ENCODE data around the gene MACROD2. TPM values are rescaled to one million over a fixed set of nuclear protein-coding genes. Genes with fewer than 3 reads are reported as not detected.

MACROD2 gene
- total and polyA plus RNA-seq, 8 donors = 0.78 to 31.3 (median 10.9) TPM; not detected in 1

GRCh38 chr20:15146948-15147347 is 1151.6 kb downstream of the MACROD2 start:
- Histone ChIP-seq H3K27me3 (no peaks in the 10 kb centered on the region), H3K9me3 (no peaks in the 10 kb centered on the region), H3K36me3 (no peaks in the 10 kb centered on the region), H3K4me1 (peaks cover 0 to 10% (median 2%) of the 10 kb centered on the region in 4 donors), H3K27ac (no peak overlapping the region), H3K4me3 (no peak overlapping the region)
- TF ChIP-seq CTCF (IDR thresholded peaks at IDR 0.05) (no peak), POLR2A (IDR thresholded peaks at IDR 0.05) (no peak), EP300 (IDR thresholded peaks at IDR 0.05) (no peak), POLR2AphosphoS5 (IDR thresholded peaks at IDR 0.05) (no peak)
- intact Hi-C loops (cut with DNase I; ENCODE audit: low total_unique reads) = no loop called here
- no peak for DNase-seq
- 73 to 86% (median 77%) methylated on average over 2 of the region's 2 CpGs for WGBS, 5 donors

- H3K27ac ChIP-seq = no peak overlapping the region
- H3K4me3 ChIP-seq = no peak overlapping the region
- TF ChIP-seq POLR2AphosphoS5 (IDR thresholded peaks at IDR 0.05) (no peak), POLR2A (IDR thresholded peaks at IDR 0.05) (no peak), EP300 (IDR thresholded peaks at IDR 0.05) (no peak), CTCF (IDR thresholded peaks at IDR 0.05) (no peak)
- H3K36me3 ChIP-seq = no peaks in the 10 kb centered on the region
- H3K4me1 ChIP-seq = no peaks in the 10 kb centered on the region
- 67 to 93% (median 88%) methylated on average over 2 of the region's 2 CpGs for WGBS, 5 donors
- no peak for DNase-seq
- H3K27me3 ChIP-seq = no peaks in the 10 kb centered on the region
- intact Hi-C loops (cut with DNase I; ENCODE audit: low total_unique reads) = no loop called here
- H3K9me3 ChIP-seq = no peaks in the 10 kb centered on the region
Measured at GRCh38 chr20:15154070-15154469, 1158.8 kb downstream of the MACROD2 start.

GRCh38 chr20:15155848-15156401 is 1160.6 kb downstream of the MACROD2 start:
- no peak for DNase-seq
- Histone ChIP-seq H3K36me3 (no peaks in the 10 kb centered on the region), H3K4me1 (no peaks in the 10 kb centered on the region), H3K27me3 (no peaks in the 10 kb centered on the region), H3K9me3 (no peaks in the 10 kb centered on the region), H3K27ac (no peak overlapping the region), H3K4me3 (no peak overlapping the region)
- TF ChIP-seq EP300 (IDR thresholded peaks at IDR 0.05) (no peak), POLR2AphosphoS5 (IDR thresholded peaks at IDR 0.05) (no peak), CTCF (IDR thresholded peaks at IDR 0.05) (no peak), POLR2A (IDR thresholded peaks at IDR 0.05) (no peak)
- intact Hi-C loops (cut with DNase I; ENCODE audit: low total_unique reads) = no loop called here

- no peaks in the 10 kb centered on the region for H3K27me3 ChIP-seq
- 31 to 63% (median 54%) methylated on average over 2 of the region's 2 CpGs for WGBS, 5 donors
- no peak overlapping the region for H3K4me3 ChIP-seq
- intact Hi-C loops (cut with DNase I; ENCODE audit: low total_unique reads) = no loop called here
- H3K27ac ChIP-seq = no peak overlapping the region
- DNase-seq = no peak
- no peaks in the 10 kb centered on the region for H3K4me1 ChIP-seq
- no peaks in the 10 kb centered on the region for H3K36me3 ChIP-seq
- TF ChIP-seq POLR2A (IDR thresholded peaks at IDR 0.05) (no peak), POLR2AphosphoS5 (IDR thresholded peaks at IDR 0.05) (no peak), EP300 (IDR thresholded peaks at IDR 0.05) (no peak), CTCF (IDR thresholded peaks at IDR 0.05) (no peak)
- H3K9me3 ChIP-seq = no peaks in the 10 kb centered on the region
Measured at GRCh38 chr20:15158533-15158932, 1163.2 kb downstream of the MACROD2 start.
